Natural killer cell (primary cell): ENCODE results near the gene CXCL6. TPM values are rescaled to one million over a fixed set of nuclear protein-coding genes. Genes with fewer than 3 reads are reported as not detected.

Experiments
- ATAC-seq, 3 donors: fragments of 150-1000 bp in 2 of 3; fragments of 200-7000 bp in 1 of 3; cut with Tn5 transposase; 1 replicate in 1 of 3; 2 replicates in 2 of 3; pipeline ENCODE4 v1.10.0; 2021; ENCODE audit warnings: mild to moderate bottlenecking in 2 of 3, moderate library complexity in 2 of 3
- DNase-seq, 2 donors: peaks; one replicate each; pipeline versions ENCODE4 v3.0.0 to v3.0.0-alpha.2; 2013 to 2021; ENCODE audit warnings: mixed read lengths in 1 of 2
- H3K27ac ChIP-seq: one replicate; pipeline ENCODE4 v1.5.1; 2013; ENCODE audit warnings: mild to moderate bottlenecking, low read length
- H3K27me3 ChIP-seq: one replicate; pipeline ENCODE4 v1.6.1; 2013; ENCODE audit warnings: low read length; ENCODE audit not compliant: control insufficient read depth, insufficient read depth
- H3K36me3 ChIP-seq: one replicate; pipeline ENCODE4 v1.6.1; 2013; ENCODE audit warnings: low read length; ENCODE audit not compliant: control insufficient read depth, insufficient read depth
- H3K4me1 ChIP-seq: one replicate; pipeline ENCODE4 v1.6.1; 2013; ENCODE audit warnings: low read length; ENCODE audit not compliant: control insufficient read depth, insufficient read depth
- H3K4me3 ChIP-seq: one replicate; pipeline ENCODE4 v1.5.1; 2013; ENCODE audit warnings: low read length
- H3K9me3 ChIP-seq: one replicate; pipeline ENCODE4 v1.6.1; 2013; ENCODE audit warnings: low read length; ENCODE audit not compliant: control insufficient read depth, insufficient read depth
- H3K27ac Mint-ChIP-seq, 2 donors: one replicate each; pipeline ENCODE4 v1.8.0; 2022; ENCODE audit warnings: mild to moderate bottlenecking in 2 of 2, mixed read lengths in 2 of 2, moderate library complexity in 1 of 2
- H3K27me3 Mint-ChIP-seq, 2 donors: one replicate each; pipeline ENCODE4 v1.8.0; 2022; ENCODE audit warnings: low read depth in 2 of 2, mixed read lengths in 2 of 2
- H3K36me3 Mint-ChIP-seq: one replicate; pipeline ENCODE4 v1.8.0; 2022; ENCODE audit warnings: mixed read lengths
- H3K4me1 Mint-ChIP-seq, 2 donors: one replicate each; pipeline ENCODE4 v1.8.0; 2022; ENCODE audit warnings: mixed read lengths in 2 of 2
- H3K4me3 Mint-ChIP-seq: one replicate; pipeline ENCODE4 v1.8.0; 2022; ENCODE audit warnings: mild to moderate bottlenecking, moderate library complexity, mixed read lengths
- H3K9me3 Mint-ChIP-seq, 2 donors: one replicate each; pipeline ENCODE4 v1.8.0; 2022; ENCODE audit warnings: mixed read lengths in 2 of 2
- CTCF ChIP-seq: fragments of 200-600 bp; IDR thresholded peaks from one replicate; pipeline ENCODE4 v1.8.0; 2022; ENCODE audit warnings: antibody characterized with exemption
- WGBS: methylation state at CpG from one replicate; pipeline ENCODE4 v1.1.7; 2013; ENCODE audit warnings: missing lambda C conversion rate; ENCODE audit not compliant: insufficient coverage; 5-methylcytosine and 5-hydroxymethylcytosine counted together
- intact Hi-C: fragments of 100-400 bp; cut with micrococcal nuclease; formaldehyde crosslinking; loops from one replicate; pipeline ENCODE4 v1.14.2; 2022
- total RNA-seq, 4 donors: library from RNA; stranded (reverse); fragments of 120-200 nt in 1 of 4; gene quantifications; one replicate each; pipeline versions ENCODE4 v1.2.3 to v1.2.4, GENCODE V29; 2013 to 2022

Gene CXCL6
- total RNA-seq, 3 donors from 2014 or later (not counting 1 experiment from before 2014, with no cell fraction given) = not detected

GRCh38 chr4:73870768-73871167, 34.3 kb downstream of the CXCL6 start:
- Mint-ChIP-seq H3K4me3 (no peak overlapping the region), H3K36me3 (no peaks in the 10 kb centered on the region), H3K9me3 (peaks cover 2 to 3% of the 10 kb centered on the region in 2 donors), H3K27ac (no peak overlapping the region), H3K4me1 (no peaks in the 10 kb centered on the region), H3K27me3 (peaks cover 0 to 10% of the 10 kb centered on the region in 2 donors)
- H3K27me3 ChIP-seq = no peaks in the 10 kb centered on the region
- no peaks in the 10 kb centered on the region for H3K36me3 ChIP-seq
- ATAC-seq (no peak), DNase-seq (no peak)
- peaks cover 6% of the 10 kb centered on the region for H3K4me1 ChIP-seq
- no peak overlapping the region for H3K4me3 ChIP-seq
- no peaks in the 10 kb centered on the region for H3K9me3 ChIP-seq
- H3K27ac ChIP-seq = no peak overlapping the region
- no peak for TF ChIP-seq CTCF
- WGBS = 96% methylated on average over 1 of the region's 1 CpG
- intact Hi-C loops = no loop called here

GRCh38 chr4:73871511-73872310, 35.2 kb downstream of the CXCL6 start:
- H3K4me1 Mint-ChIP-seq = no peaks in the 10 kb centered on the region
- Histone ChIP-seq H3K4me1 (peaks cover 6% of the 10 kb centered on the region), H3K4me3 (no peak overlapping the region), H3K36me3 (no peaks in the 10 kb centered on the region), H3K27me3 (no peaks in the 10 kb centered on the region), H3K9me3 (no peaks in the 10 kb centered on the region), H3K27ac (no peak overlapping the region)
- H3K27ac Mint-ChIP-seq = no peak overlapping the region
- 72% methylated on average over 5 of the region's 6 CpGs for WGBS
- intact Hi-C loops = no loop called here
- ATAC-seq = no peak
- H3K4me3 Mint-ChIP-seq = no peak overlapping the region
- peaks cover 2 to 3% of the 10 kb centered on the region in 2 donors for H3K9me3 Mint-ChIP-seq
- TF ChIP-seq CTCF = no peak
- peaks cover 0 to 10% of the 10 kb centered on the region in 2 donors for H3K27me3 Mint-ChIP-seq
- DNase-seq = no peak
- H3K36me3 Mint-ChIP-seq = no peaks in the 10 kb centered on the region

GRCh38 chr4:73872316-73873108, 36.0 kb downstream of the CXCL6 start:
- Mint-ChIP-seq H3K36me3 (no peaks in the 10 kb centered on the region), H3K9me3 (peaks cover 3 to 4% of the 10 kb centered on the region in 2 donors), H3K27ac (no peak overlapping the region), H3K27me3 (peaks cover 0 to 13% of the 10 kb centered on the region in 2 donors), H3K4me1 (no peaks in the 10 kb centered on the region), H3K4me3 (no peak overlapping the region)
- peaks cover 6% of the 10 kb centered on the region for H3K4me1 ChIP-seq
- no peak for TF ChIP-seq CTCF
- ATAC-seq (peak in 1 of 3 donors; percentile 48), DNase-seq (no peak)
- H3K27me3 ChIP-seq = no peaks in the 10 kb centered on the region
- no peak overlapping the region for H3K27ac ChIP-seq
- H3K9me3 ChIP-seq = no peaks in the 10 kb centered on the region
- intact Hi-C loops = no loop called here
- no peak overlapping the region for H3K4me3 ChIP-seq
- H3K36me3 ChIP-seq = no peaks in the 10 kb centered on the region
- whole genome bisulfite sequencing = 0% methylated on average over 1 of the region's 2 CpGs
